GM12801 (cell line): ENCODE data around the gene ZNF691.

Source experiments
- CTCF ChIP-seq: IDR thresholded peaks from one replicate; pipeline ENCODE4 v1.5.1; 2011; ENCODE audit warnings: control low read depth; ENCODE audit not compliant: insufficient read length; ENCODE audit errors: extremely low read depth

ZNF691 gene

DNA sequence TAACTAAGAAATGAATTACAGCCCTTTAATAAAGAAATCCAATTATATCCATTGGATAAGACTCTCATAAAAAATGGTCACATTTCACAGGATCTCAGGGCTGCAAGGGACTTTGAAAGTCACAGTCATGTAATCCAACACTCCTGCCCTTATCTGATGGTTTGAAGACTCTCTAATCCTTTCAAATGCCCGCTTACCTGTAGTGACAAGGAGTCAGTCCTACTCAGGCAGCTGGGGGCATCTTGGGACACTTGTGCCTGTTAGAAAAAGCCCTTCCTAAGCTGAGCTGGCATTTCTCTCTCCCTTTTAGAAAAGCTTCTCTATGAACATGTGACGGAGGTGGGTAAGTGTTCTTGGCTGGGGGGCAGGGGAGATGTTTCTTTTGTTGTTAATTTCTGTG lies 11.0 kb upstream of the ZNF691 start:
- TF ChIP-seq CTCF: no peak

GRCh38 chr1:42837709-42838108 lies 8.7 kb upstream of the ZNF691 start:
- TF ChIP-seq CTCF: no peak

DNA sequence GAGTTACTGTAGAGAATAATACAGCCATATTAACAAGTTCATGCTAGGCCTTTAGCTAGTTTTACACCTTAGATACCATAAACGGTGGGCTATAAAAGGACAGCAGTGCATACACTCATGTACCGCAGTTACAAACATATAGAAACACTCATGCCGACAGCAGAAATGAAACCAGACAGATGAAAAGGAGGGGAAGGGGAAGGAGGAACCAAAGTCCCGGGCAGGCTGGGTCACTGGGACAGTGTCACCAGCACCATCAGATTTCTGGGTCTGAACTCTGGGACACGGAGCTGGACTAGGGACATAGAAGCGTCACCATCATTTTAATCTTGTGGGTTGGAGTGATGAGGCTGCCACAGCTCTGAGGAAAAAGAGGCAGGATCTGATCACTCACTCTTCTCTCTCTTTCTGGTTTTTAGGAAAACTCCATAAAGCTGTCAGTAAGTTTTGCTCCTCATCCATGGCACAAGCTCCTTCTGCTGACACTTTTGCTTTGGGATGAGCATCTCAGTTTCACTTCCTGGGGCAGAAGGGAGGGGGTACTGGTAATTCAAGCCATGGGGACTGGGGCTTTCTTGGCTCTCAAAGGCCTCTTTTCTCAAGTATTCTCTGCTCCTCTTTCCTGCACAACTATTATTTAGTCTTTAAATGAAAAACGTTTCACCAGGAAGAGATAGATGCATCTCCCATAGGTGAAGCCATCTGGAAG lies 7.8 kb upstream of the ZNF691 start:
- TF ChIP-seq CTCF: no peak

GRCh38 chr1:42841010-42841409 lies 5.4 kb upstream of the ZNF691 start:
- TF ChIP-seq CTCF: no peak

DNA sequence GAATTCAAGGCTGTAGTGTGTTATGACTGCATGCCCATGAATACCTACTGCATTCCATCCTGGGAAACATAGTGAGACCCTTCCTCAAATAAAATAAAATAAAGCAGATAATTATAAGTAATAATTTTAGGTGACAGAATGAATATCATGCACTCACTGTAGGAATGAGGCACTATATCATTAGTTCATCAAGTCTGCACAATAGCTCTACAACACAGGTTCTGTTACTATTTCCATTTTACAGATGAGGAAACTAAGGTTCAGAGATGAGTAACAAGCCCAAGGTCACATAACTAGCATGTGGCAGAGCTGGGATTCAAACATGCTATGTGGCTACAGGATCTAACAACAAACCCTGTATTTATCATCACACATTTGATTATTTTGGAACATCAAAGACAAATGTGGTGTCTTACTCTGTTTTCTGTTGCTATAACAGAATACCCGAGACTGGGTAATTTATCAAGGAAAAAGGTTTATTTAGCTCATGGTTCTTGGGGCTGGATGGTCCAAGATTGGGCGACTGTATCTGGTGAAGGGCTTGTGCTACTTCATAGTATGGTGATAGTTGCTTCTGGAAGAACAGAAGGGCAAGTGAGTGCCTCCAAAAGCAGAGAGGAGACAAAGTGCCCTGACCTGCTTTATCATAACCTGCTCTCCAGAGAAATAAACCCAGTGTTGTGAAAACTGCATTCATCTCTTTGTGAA lies 4.8 kb upstream of the ZNF691 start:
- no peak for TF ChIP-seq CTCF

GRCh38 chr1:42844592-42845140 lies 1.7 kb upstream of the ZNF691 start:
- TF ChIP-seq CTCF: no peak

DNA sequence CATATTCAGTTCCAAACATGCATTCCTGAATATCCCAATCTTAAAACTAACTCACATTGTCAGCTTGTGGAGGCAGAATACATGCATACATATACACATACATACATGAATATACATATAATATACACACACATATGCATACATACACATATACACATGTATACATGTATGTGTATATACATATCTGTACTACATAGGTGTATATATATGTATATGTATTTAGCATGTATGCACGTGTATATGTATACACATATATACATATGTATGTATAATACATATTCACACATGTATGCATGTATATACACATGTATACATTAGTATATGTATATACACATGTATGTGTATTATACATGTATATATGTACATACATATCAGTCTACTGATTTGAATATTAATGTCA lies 1.2 kb upstream of the ZNF691 start:
- no peak for TF ChIP-seq CTCF
